Activated CD8-positive, alpha-beta memory T cell treated with anti-CD3 and anti-CD28 coated beads, Interleukin-2, amount 50 U/mL, for 1 hour (primary cell): ENCODE data around the gene ZBTB38.

Experiments
- DNase-seq: peaks from one replicate; pipeline ENCODE4 v3.0.0-alpha.2; 2020; ENCODE audit errors: extremely low read depth

ZBTB38 gene

GRCh38 chr3:141368062-141368924, at the start of gene ZBTB38:
Gene ZBTB38, plus strand, starts transcription at chr3:141368504. Its CDS starts 73,885 bp downstream, at chr3:141442389.
- DNase-seq = no peak

- DNase-seq = no peak
Measured at GRCh38 chr3:141320399-141321108, 47.8 kb upstream of the ZBTB38 start.

- no peak for DNase-seq
Measured at GRCh38 chr3:141321109-141321497, 47.2 kb upstream of the ZBTB38 start.

- DNase-seq = no peak
Measured at GRCh38 chr3:141323936-141324704, 44.2 kb upstream of the ZBTB38 start.

DNA sequence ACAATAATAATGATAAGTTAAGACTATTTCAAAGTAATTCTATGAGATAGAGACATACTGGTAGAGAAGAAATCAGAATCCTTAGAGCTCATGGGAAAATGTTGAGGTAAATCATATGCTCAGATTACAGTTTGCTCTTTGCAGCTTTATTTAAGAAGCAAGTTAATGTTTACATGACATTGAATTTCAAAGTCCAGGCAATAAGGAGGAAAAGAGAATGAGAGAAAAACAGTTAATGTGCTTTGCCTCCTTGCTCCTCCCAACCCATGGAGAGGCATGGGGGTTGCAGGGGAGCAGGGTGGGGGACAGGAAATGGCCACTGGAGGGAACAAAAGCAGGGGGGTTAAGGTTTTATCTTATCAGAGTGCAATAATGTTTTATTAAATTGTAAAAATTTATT, 42.2 kb upstream of the ZBTB38 start:
- DNase-seq = no peak

- no peak for DNase-seq
Measured at GRCh38 chr3:141326626-141327025, 41.7 kb upstream of the ZBTB38 start.

GRCh38 chr3:141328286-141329166, 39.8 kb upstream of the ZBTB38 start:
- DNase-seq = no peak

GRCh38 chr3:141330235-141330634, 38.1 kb upstream of the ZBTB38 start:
- no peak for DNase-seq

GRCh38 chr3:141330718-141331376, 37.5 kb upstream of the ZBTB38 start:
- DNase-seq = no peak

- DNase-seq = no peak
Measured at GRCh38 chr3:141331377-141332318, 36.7 kb upstream of the ZBTB38 start.

DNA sequence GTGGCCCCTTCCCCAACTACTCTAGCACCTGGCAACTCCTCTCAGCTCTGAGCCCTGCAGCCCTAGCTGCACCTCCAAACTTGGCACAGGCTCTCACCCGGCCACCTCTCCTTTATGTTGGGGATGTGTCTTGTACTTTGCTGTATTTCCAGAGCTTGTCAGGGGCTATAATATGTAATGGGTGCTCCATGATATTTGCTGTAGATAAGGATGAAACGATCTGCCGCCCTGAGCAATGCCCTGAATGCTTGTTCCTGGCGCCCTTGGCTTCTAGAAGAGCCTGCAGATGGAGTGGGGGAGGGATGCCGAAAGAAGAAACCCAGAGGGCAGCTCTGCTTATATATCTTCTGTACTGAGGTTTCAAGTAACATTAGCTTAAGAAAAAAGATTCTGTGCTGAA, 35.9 kb upstream of the ZBTB38 start:
- DNase-seq = no peak

GRCh38 chr3:141333836-141334626, 34.3 kb upstream of the ZBTB38 start:
- no peak for DNase-seq

GRCh38 chr3:141334627-141335250, 33.6 kb upstream of the ZBTB38 start:
- no peak for DNase-seq

DNA sequence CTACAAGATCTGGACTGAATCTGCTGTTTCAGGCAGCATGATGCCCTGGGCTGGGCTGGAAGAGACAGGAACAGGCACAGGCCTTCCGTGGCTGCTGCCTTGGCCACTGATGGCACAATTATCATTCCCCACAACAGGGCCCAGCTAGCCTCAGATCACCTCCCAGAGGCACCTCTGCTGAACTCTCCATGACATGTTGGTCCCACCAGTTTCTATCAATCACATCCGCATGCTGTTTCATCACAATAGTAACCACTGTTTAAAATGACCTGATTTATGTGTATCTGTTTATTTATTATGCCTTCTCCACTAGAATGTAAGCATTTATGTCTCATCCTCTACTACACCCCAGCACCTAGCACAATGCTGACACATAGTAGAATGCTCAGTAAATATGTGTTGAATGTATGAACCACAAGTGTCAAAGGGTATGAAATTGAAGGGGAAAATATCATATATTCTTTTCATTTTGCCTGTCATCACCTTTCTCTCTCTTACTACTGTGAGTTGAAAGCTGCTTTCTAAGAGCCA, 32.7 kb upstream of the ZBTB38 start:
- no peak for DNase-seq

- DNase-seq = no peak
Measured at GRCh38 chr3:141336672-141337522, 31.4 kb upstream of the ZBTB38 start.

DNA sequence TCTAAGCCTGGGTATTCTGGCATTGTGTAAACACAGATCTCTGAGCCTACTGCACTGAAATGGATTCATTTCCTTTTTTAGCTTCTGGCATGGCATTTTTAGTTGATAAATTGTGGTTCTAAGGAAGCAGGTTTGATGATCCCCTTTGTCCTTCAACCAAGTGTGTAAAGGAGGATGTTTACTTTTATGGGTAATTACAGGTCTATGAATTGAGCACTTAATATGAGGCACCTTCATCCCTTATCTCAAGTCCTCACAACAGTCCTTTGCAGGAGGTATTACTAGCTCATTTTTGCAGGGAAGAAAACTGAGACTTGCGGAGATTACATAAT, 30.8 kb upstream of the ZBTB38 start:
- DNase-seq = no peak

GRCh38 chr3:141337991-141338390, 30.3 kb upstream of the ZBTB38 start:
- no peak for DNase-seq
